H9 (cell line): ENCODE data around the gene SPEN. TPM values are rescaled to one million over a fixed set of nuclear protein-coding genes. Genes with fewer than 3 reads are reported as not detected.

Experiments
- DNase-seq: peaks from one replicate; pipeline ENCODE4 v3.0.0-alpha.2; 2017
- H2AFZ ChIP-seq: one replicate; pipeline ENCODE4 v1.6.1; 2013; ENCODE audit warnings: mild to moderate bottlenecking, low read length, control low read depth, moderate library complexity
- H2AK5ac ChIP-seq: 2 replicates; pipeline ENCODE4 v1.6.1; 2013; ENCODE audit warnings: low read length, control low read depth, mixed read lengths; ENCODE audit not compliant: insufficient read length
- H2BK120ac ChIP-seq: one replicate; pipeline ENCODE4 v1.6.1; 2013; ENCODE audit warnings: low read depth, mild to moderate bottlenecking, low read length, control low read depth, inconsistent platforms; ENCODE audit not compliant: poor library complexity, severe bottlenecking
- H2BK12ac ChIP-seq: 2 replicates; pipeline ENCODE4 v1.6.1; 2013; ENCODE audit warnings: low read length, control low read depth, mixed read lengths, low read depth; ENCODE audit not compliant: insufficient read length
- H2BK15ac ChIP-seq: 2 replicates; pipeline ENCODE4 v1.6.1; 2013; ENCODE audit warnings: low read depth, low read length, control low read depth
- H2BK20ac ChIP-seq: one replicate; pipeline ENCODE4 v1.6.1; 2013; ENCODE audit warnings: low read depth, mild to moderate bottlenecking, low read length, control low read depth, inconsistent platforms; ENCODE audit not compliant: poor library complexity, severe bottlenecking
- H2BK5ac ChIP-seq: 2 replicates; pipeline ENCODE4 v1.6.1; 2013; ENCODE audit warnings: low read length, control low read depth, mixed read lengths; ENCODE audit not compliant: insufficient read length
- H3K14ac ChIP-seq: 2 replicates; pipeline ENCODE4 v1.6.1; 2013; ENCODE audit warnings: low read length, control low read depth; ENCODE audit not compliant: insufficient read depth
- H3K18ac ChIP-seq: 2 replicates; pipeline ENCODE4 v1.6.1; 2013; ENCODE audit warnings: low read depth, mild to moderate bottlenecking, mixed read lengths, low read length, control low read depth; ENCODE audit not compliant: insufficient read length
- H3K23ac ChIP-seq: 2 replicates; pipeline ENCODE4 v1.6.1; 2013; ENCODE audit warnings: low read length, control low read depth, mixed read lengths, low read depth; ENCODE audit not compliant: insufficient read length
- H3K23me2 ChIP-seq: 2 replicates; pipeline ENCODE4 v1.6.1; 2013; ENCODE audit warnings: low read depth, mild to moderate bottlenecking, mixed read lengths, low read length, control low read depth; ENCODE audit not compliant: insufficient read length, poor library complexity, severe bottlenecking
- H3K27ac ChIP-seq: 2 replicates; pipeline ENCODE4 v1.5.1; 2013; ENCODE audit warnings: low read length, control low read depth, mixed read lengths, low read depth; ENCODE audit not compliant: insufficient read length
- H3K27me3 ChIP-seq: 2 replicates; pipeline ENCODE4 v1.6.1; 2013; ENCODE audit warnings: low read length, control low read depth, inconsistent platforms; ENCODE audit not compliant: insufficient read depth
- H3K4ac ChIP-seq: 2 replicates; pipeline ENCODE4 v1.6.1; 2013; ENCODE audit warnings: low read depth, mild to moderate bottlenecking, control low read depth, inconsistent platforms, low read length, moderate library complexity
- H3K4me1 ChIP-seq: 2 replicates; pipeline ENCODE4 v1.6.1; 2013; ENCODE audit warnings: low read length, control low read depth, inconsistent platforms; ENCODE audit not compliant: insufficient read depth
- H3K4me2 ChIP-seq: 2 replicates; pipeline ENCODE4 v1.6.1; 2013; ENCODE audit warnings: low read length, control low read depth, mixed read lengths; ENCODE audit not compliant: insufficient read length, insufficient read depth
- H3K56ac ChIP-seq: 2 replicates; pipeline ENCODE4 v1.6.1; 2013; ENCODE audit warnings: low read depth, mild to moderate bottlenecking, mixed read lengths, low read length, control low read depth; ENCODE audit not compliant: insufficient read length
- H3K79me1 ChIP-seq: 2 replicates; pipeline ENCODE4 v1.6.1; 2013; ENCODE audit warnings: low read depth, mild to moderate bottlenecking, moderate library complexity, low read length, control low read depth, inconsistent platforms; ENCODE audit not compliant: insufficient read depth, poor library complexity, severe bottlenecking
- H3K79me2 ChIP-seq: 2 replicates; pipeline ENCODE4 v1.6.1; 2013; ENCODE audit warnings: low read length, control low read depth, inconsistent platforms; ENCODE audit not compliant: insufficient read depth
- H3K9ac ChIP-seq: 2 replicates; pipeline ENCODE4 v1.6.1; 2013; ENCODE audit warnings: low read length, control low read depth, mixed read lengths; ENCODE audit not compliant: insufficient read length; ENCODE audit errors: extremely low read depth
- H3K9me3 ChIP-seq: one replicate; pipeline ENCODE4 v1.6.1; 2013; ENCODE audit warnings: low read depth, low read length, inconsistent platforms; ENCODE audit not compliant: control insufficient read depth
- H3T11ph ChIP-seq: one replicate; pipeline ENCODE4 v1.6.1; 2013; ENCODE audit warnings: mild to moderate bottlenecking, low read length, control low read depth, inconsistent platforms
- H4K20me1 ChIP-seq: one replicate; pipeline ENCODE4 v1.6.1; 2013; ENCODE audit not compliant: control insufficient read depth, insufficient read length, insufficient read depth
- H4K5ac ChIP-seq: 2 replicates; pipeline ENCODE4 v1.6.1; 2013; ENCODE audit warnings: low read depth, mild to moderate bottlenecking, mixed read lengths, low read length, control low read depth; ENCODE audit not compliant: insufficient read length
- H4K8ac ChIP-seq: replicated peaks from 2 replicates; pipeline ENCODE4 v1.6.1; 2013; ENCODE audit warnings: low read length, control low read depth, mixed read lengths, low read depth; ENCODE audit not compliant: insufficient read length
- H4K91ac ChIP-seq: 2 replicates; pipeline ENCODE4 v1.6.1; 2013; ENCODE audit warnings: low read depth, mild to moderate bottlenecking, moderate library complexity, mixed read lengths, low read length, control low read depth; ENCODE audit not compliant: insufficient read length
- H3K27ac Mint-ChIP-seq, 3 experiments: 2 replicates in 2 of 3; 3 replicates in 1 of 3; pipeline ENCODE4 v1.8.0; 2020 to 2021; ENCODE audit warnings: mixed read lengths in 3 of 3, mild to moderate bottlenecking in 1 of 3, moderate library complexity in 1 of 3
- H3K27me3 Mint-ChIP-seq: 2 replicates; pipeline ENCODE4 v1.8.0; 2021; ENCODE audit warnings: low read depth, mild to moderate bottlenecking, moderate library complexity, mixed read lengths
- H3K36me3 Mint-ChIP-seq, 3 experiments: 2 replicates in 2 of 3; 3 replicates in 1 of 3; pipeline ENCODE4 v1.8.0; 2020 to 2021; ENCODE audit warnings: low read depth in 3 of 3, mixed read lengths in 3 of 3; ENCODE audit not compliant: insufficient read depth in 1 of 3
- H3K4me1 Mint-ChIP-seq, 2 experiments: 2 replicates each; pipeline ENCODE4 v1.8.0; 2020; ENCODE audit warnings: mixed read lengths in 2 of 2
- H3K4me3 Mint-ChIP-seq, 2 experiments: 2 replicates in 1 of 2; 3 replicates in 1 of 2; pipeline ENCODE4 v1.8.0; 2020 to 2021; ENCODE audit warnings: mild to moderate bottlenecking in 2 of 2, mixed read lengths in 2 of 2, moderate library complexity in 1 of 2
- H3K9me3 Mint-ChIP-seq, 2 experiments: 2 replicates in 1 of 2; 3 replicates in 1 of 2; pipeline ENCODE4 v1.8.0; 2020; ENCODE audit warnings: mild to moderate bottlenecking in 2 of 2, mixed read lengths in 2 of 2, moderate library complexity in 1 of 2
- CTCF ChIP-seq: fragments of 200-600 bp; sonication (generic); conservative IDR thresholded peaks from 3 replicates; pipeline ENCODE4 v1.8.0; 2021; ENCODE audit warnings: antibody characterized with exemption, mild to moderate bottlenecking
- WGBS: extraction: QIAGEN DNeasy Blood & Tissue Kit; methylation state at CpG from one replicate; pipeline ENCODE4 v1.1.7; 2013; ENCODE audit warnings: missing lambda C conversion rate, low lambda C conversion rate, mixed read lengths; ENCODE audit not compliant: insufficient read length; ENCODE audit errors: extremely low coverage; 5-methylcytosine and 5-hydroxymethylcytosine counted together
- total RNA-seq: library from RNA; stranded (reverse); gene quantifications from 2 replicates; pipeline ENCODE4 v1.2.1, GENCODE V29; 2021

Gene SPEN
- total RNA-seq, 1 experiment from 2014 or later: 59.6 TPM

DNA sequence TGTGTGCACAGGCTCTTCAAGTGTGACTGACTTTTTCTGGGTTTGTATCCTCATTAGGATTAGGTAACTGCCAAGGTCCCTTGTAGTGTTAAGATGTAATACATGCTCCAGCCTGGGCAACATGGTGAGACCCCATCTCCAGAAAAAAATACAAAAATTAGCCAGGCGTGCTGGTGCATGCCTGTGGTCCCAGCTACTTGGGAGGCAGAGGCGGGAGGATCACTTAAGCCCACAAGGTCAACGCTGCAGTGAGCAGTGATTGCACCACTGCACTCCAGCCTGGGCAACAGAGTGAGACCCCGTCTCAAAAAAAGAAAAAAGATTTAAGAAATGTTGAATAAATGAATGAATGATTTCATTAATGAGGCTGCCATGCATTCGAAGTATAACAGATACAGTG lies 113.3 kb downstream of the SPEN start:
- Histone ChIP-seq H3K4me2 (no peak overlapping the region), H2BK15ac (no peak overlapping the region), H3K56ac (no peak overlapping the region), H3K27ac (no peak overlapping the region), H4K5ac (no peak overlapping the region), H3K27me3 (no peaks in the 10 kb centered on the region), H2AFZ (no peak overlapping the region), H3K18ac (no peak overlapping the region), H3K79me2 (no peaks in the 10 kb centered on the region; the same call in 1 of the 2 replicates), H3T11ph (no peak overlapping the region), H3K23ac (no peak overlapping the region), H2BK120ac (no peak overlapping the region), H2BK12ac (no peak overlapping the region), H4K20me1 (no peaks in the 10 kb centered on the region), H3K4me1 (peaks cover 3% of the 10 kb centered on the region; the same call in 1 of the 2 replicates), H4K91ac (no peak overlapping the region), H3K9me3 (no peaks in the 10 kb centered on the region), H3K14ac (no peak overlapping the region), H4K8ac (no peak overlapping the region), H2BK20ac (no peak overlapping the region), H2AK5ac (no peak overlapping the region), H3K9ac (no peak overlapping the region), H2BK5ac (no peak overlapping the region), H3K4ac (no peak overlapping the region), H3K79me1 (no peaks in the 10 kb centered on the region), H3K23me2 (no peaks in the 10 kb centered on the region)
- Mint-ChIP-seq H3K4me1 (peaks cover 32% of the 10 kb centered on the region in 2 experiments), H3K4me3 (no peak overlapping the region), H3K36me3 (no peaks in the 10 kb centered on the region), H3K27ac (no peak overlapping the region), H3K9me3 (no peaks in the 10 kb centered on the region), H3K27me3 (peaks cover 33% of the 10 kb centered on the region)
- no peak for TF ChIP-seq CTCF
- WGBS: no CpG with 5 or more reads among the region's 5 CpGs
- no peak for DNase-seq
